ENCODE data around the gene MAP3K8.

The MAP3K8 gene

DNA sequence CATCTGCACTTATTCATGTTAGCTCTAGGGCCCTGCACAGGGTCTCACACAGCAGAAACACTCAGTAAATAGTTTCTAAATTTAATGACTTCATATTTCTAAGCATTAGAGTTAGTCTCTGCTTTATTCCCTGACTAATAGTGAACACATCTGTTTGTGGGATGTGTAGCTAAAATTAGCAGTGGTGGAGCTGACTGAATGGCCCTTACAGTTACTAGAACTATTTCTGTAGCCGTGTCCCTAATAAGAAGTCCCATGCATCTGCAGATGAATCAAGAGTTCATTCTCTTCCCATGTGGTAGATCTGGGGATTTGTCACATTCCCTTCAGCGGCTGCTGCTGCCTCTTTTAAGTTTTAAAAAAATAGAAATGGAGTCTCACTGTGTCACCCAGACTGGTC, 11.7 kb downstream of the MAP3K8 start:
- no peak for DNase-seq (ENCODE audit: low spot score)
- Mint-ChIP-seq H3K27ac (no peak overlapping the region), H3K36me3 (ENCODE audit: low read depth) (peaks cover 55% of the 10 kb centered on the region), H3K9me3 (no peaks in the 10 kb centered on the region), H3K4me1 (ENCODE audit: low read depth) (peaks cover 19% of the 10 kb centered on the region), H3K27me3 (ENCODE audit: low read depth) (no peaks in the 10 kb centered on the region), H3K4me3 (no peak overlapping the region)

DNA sequence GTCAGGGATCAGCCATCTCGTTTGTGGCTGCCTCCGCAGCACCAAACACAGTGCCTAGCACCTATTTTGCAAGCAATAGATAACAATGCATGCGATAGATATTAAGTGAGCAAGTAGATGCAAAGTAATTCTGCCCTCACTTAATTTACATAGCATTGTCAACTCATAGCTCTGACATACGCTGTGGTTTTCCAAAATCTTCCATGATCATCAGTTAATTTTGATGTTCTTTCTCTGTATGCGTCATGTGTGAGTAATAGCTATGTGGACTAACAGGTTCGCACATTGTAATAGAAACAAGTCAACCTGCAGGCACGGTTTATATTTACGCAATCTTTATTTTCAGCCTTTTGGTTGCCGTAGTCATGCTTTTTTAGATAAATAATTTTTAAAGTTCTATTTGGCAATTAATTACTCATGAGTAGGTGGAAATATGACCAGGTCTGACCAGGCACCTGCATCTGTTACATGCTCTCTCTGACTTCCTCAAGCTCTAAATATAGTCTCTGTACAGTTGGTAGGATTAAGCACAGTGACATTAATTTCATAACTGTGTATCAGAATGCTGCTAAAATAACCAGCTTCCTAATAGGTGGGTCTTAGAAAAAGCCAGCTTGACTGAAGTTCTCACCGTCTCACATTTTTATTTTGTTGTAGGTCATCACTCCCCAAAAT, 13.3 kb downstream of the MAP3K8 start:
- Mint-ChIP-seq H3K27me3 (ENCODE audit: low read depth) (no peaks in the 10 kb centered on the region), H3K9me3 (no peaks in the 10 kb centered on the region), H3K4me1 (ENCODE audit: low read depth) (peaks cover 12% of the 10 kb centered on the region), H3K27ac (no peak overlapping the region), H3K4me3 (no peak overlapping the region), H3K36me3 (ENCODE audit: low read depth) (peaks cover 47% of the 10 kb centered on the region)
- no peak for DNase-seq (ENCODE audit: low spot score)

DNA sequence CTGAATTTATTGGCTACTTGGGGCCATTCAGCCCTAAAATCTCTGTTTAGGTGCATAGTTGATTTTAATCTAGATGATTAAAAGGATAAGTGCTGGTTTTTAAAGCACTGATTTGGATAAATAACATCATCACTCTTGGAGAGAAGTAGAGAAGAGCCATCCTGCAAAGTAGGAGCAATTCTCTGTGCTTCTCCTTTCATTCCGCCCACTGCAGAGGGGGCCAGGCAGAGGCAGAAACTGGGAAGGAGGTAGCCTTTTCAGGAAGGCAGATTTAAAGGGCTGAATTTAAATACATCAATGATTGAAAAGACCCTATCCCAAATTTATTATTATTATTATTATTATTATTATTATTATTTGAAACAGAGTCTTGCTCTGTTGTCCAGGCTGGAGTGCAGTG, 14.1 kb downstream of the MAP3K8 start:
- Mint-ChIP-seq H3K27me3 (ENCODE audit: low read depth) (no peaks in the 10 kb centered on the region), H3K27ac (no peak overlapping the region), H3K4me1 (ENCODE audit: low read depth) (peaks cover 11% of the 10 kb centered on the region), H3K36me3 (ENCODE audit: low read depth) (peaks cover 40% of the 10 kb centered on the region), H3K4me3 (no peak overlapping the region), H3K9me3 (no peaks in the 10 kb centered on the region)
- no peak for DNase-seq (ENCODE audit: low spot score)

DNA sequence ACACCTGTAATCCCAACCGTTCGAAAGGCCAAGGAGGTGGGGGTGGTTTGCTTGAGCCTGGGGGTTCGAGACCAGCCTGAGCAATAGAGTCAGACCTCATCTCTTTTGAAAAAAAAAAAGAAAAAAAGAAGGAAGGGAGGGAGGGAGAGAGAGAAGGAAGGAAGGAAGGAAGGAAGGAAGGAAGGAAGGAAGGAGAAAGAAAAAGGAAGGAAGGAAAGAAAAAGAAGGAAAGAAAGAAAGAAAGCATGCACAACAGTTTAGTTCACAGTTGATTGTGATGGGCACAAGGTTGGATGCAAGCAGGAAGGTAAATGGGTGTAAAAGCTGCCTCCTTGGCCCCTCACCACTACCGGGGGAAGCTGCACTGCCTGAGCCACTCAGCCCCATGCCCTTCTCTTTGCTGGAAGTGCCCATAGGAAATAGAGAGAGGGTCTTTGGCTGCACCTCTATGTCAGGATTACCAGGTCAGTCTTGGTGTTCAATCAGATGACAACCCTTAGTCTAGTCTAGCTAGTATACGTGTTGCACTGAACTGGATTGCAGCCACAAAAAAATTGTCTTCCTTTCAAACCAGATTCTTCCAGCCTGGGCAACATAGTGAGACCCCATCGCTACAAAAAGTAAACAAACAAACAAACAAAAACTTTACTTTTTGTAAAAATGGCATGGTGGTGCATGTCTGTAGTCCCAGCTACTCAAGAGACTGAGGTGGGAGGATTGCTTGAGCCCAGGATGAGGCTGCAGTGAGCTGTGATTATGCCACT, 20.0 kb downstream of the MAP3K8 start:
- no peaks in the 10 kb centered on the region for H3K9me3 Mint-ChIP-seq
- peak overlapping the region; percentile 26 for H3K27ac Mint-ChIP-seq

DNA sequence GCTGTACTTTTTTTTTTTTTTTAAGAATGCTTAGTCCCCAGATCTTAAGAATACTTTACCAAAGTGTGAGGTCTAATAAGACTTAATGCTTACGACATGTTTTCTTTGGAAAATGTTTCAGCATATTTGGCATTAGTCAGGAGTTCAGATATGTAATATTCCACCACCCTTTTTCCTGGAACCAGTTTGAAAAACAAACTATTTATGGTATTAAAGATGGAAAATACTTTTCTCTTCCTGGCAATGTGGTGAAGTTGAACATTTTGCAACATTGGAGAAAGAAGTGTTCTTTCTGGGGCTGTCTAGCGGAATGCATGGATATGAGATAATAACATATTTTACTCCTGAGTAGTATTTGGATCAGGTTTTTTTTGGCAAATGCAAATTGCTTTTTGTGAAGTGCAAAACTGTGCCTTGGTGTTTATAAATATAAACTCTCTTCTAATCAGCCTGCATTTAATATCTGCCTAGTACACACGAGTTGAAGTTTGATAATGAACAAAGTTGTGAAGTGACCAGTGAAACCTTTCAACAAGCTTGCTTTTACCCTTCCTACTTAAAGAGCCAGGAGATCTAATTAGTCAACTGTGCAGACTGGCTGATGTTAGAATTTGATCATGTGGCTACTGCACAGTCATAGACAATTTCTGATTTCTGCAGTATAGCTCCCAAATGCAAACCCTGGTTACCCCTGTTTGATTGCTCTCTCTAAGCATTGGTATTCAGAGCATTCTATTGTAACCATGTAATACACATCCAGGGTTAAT, 20.9 kb downstream of the MAP3K8 start:
- H3K27me3 Mint-ChIP-seq (ENCODE audit: low read depth), result no peaks in the 10 kb centered on the region
- no peaks in the 10 kb centered on the region for H3K9me3 Mint-ChIP-seq
- no peak for DNase-seq (ENCODE audit: low spot score)
- H3K4me3 Mint-ChIP-seq, result peak overlapping the region; percentile 12
- peak overlapping the region; percentile 23 for H3K27ac Mint-ChIP-seq
- H3K36me3 Mint-ChIP-seq (ENCODE audit: low read depth), result peaks cover 26% of the 10 kb centered on the region
- H3K4me1 Mint-ChIP-seq (ENCODE audit: low read depth), result peaks cover 30% of the 10 kb centered on the region

More for the DNA sequence above, 20.0 kb downstream of the MAP3K8 start:
- no peak for DNase-seq (ENCODE audit: low spot score)
- Mint-ChIP-seq H3K4me1 (ENCODE audit: low read depth) (peaks cover 30% of the 10 kb centered on the region), H3K27me3 (ENCODE audit: low read depth) (no peaks in the 10 kb centered on the region), H3K36me3 (ENCODE audit: low read depth) (peaks cover 30% of the 10 kb centered on the region), H3K4me3 (no peak overlapping the region)

DNA sequence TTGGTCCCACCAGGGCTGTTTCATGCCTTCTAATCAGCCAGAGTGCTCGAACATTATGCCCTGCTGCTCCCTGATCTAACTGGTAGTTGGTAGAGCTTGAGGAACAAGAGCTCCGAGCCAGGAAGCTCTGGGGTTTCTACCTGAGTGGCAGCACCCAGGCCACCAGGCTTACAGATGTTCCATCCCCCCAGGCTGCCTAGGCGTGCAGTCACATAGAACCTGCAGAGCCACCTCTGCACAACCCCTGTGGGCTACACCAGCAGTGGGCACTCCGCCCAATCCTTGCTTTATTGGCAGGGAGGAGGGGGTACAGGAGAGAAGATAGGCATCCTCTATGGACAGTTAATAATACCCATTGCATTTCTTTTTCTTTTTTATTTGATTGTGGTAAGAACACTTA, 21.8 kb downstream of the MAP3K8 start:
- H3K27me3 Mint-ChIP-seq (ENCODE audit: low read depth), result no peaks in the 10 kb centered on the region
- H3K27ac Mint-ChIP-seq, result peak overlapping the region; percentile 71
- peak overlapping the region; percentile 56 for H3K4me3 Mint-ChIP-seq
- H3K36me3 Mint-ChIP-seq (ENCODE audit: low read depth), result peaks cover 27% of the 10 kb centered on the region
- DNase-seq (ENCODE audit: low spot score), result no peak
- peaks cover 29% of the 10 kb centered on the region for H3K4me1 Mint-ChIP-seq (ENCODE audit: low read depth)
- no peaks in the 10 kb centered on the region for H3K9me3 Mint-ChIP-seq

DNA sequence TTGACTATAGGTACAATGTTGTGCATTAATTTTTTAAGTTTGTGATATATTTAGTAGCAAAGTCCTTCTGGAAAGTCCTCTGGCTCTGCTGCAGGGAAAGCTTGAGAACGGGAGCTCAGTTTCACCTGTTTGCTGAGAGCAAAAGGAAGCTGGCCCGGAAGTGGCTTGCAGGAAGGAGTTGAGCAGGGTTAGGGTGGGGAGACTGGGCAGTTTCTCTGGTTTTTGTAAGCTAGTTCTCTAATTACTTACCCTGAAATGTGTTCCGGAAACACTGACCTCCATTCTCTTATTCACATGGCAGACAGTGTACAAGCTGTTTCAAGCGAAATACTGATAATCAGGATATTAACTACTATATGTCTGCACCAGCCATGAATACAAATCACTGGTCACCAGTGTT, 22.3 kb downstream of the MAP3K8 start:
- no peak for DNase-seq (ENCODE audit: low spot score)
- Mint-ChIP-seq H3K4me1 (ENCODE audit: low read depth) (peaks cover 29% of the 10 kb centered on the region), H3K36me3 (ENCODE audit: low read depth) (peaks cover 28% of the 10 kb centered on the region), H3K27me3 (ENCODE audit: low read depth) (no peaks in the 10 kb centered on the region), H3K4me3 (peak overlapping the region; percentile 56), H3K27ac (peak overlapping the region; percentile 71), H3K9me3 (no peaks in the 10 kb centered on the region)

DNA sequence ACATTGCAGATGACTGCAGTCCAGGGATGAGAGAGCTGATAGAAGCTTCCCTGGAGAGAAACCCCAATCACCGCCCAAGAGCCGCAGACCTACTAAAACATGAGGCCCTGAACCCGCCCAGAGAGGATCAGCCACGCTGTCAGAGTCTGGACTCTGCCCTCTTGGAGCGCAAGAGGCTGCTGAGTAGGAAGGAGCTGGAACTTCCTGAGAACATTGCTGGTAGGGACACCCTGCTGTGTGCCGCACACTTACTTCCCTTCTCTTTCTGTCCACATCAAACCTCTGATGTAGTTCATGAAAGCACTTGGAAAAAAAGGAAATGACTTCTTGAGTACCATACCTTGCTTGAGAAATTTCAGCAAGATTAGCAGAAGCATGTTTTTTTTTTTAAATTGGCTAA, 25.3 kb downstream of the MAP3K8 start:
- peaks cover 26% of the 10 kb centered on the region for H3K4me1 Mint-ChIP-seq (ENCODE audit: low read depth)
- no peaks in the 10 kb centered on the region for H3K27me3 Mint-ChIP-seq (ENCODE audit: low read depth)
- H3K4me3 Mint-ChIP-seq, result no peak overlapping the region
- no peaks in the 10 kb centered on the region for H3K9me3 Mint-ChIP-seq
- H3K27ac Mint-ChIP-seq, result no peak overlapping the region
- peaks cover 28% of the 10 kb centered on the region for H3K36me3 Mint-ChIP-seq (ENCODE audit: low read depth)
- no peak for DNase-seq (ENCODE audit: low spot score)

DNA sequence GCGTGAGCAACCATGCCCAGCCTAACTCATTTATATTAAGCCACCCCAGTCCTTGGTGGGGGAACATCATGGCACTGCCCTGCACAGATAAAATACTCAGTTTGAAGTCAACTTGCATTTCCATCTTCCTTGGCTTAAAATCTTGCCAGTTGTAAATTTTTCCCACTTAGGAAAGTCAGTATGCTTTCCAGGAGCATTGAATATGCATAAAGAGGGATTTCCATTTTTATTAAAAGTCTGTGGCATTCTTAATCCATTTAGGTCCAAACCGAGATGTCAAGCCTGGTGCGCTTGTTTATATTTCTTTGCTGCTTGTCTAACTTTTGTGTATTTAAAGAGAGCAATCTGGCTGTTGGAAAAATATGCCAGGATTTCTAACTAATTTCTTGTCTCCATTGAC, 26.1 kb downstream of the MAP3K8 start:
- Mint-ChIP-seq H3K4me3 (no peak overlapping the region), H3K27me3 (ENCODE audit: low read depth) (no peaks in the 10 kb centered on the region), H3K36me3 (ENCODE audit: low read depth) (peaks cover 26% of the 10 kb centered on the region), H3K9me3 (no peaks in the 10 kb centered on the region), H3K4me1 (ENCODE audit: low read depth) (peaks cover 19% of the 10 kb centered on the region), H3K27ac (no peak overlapping the region)
- DNase-seq (ENCODE audit: low spot score), result no peak

DNA sequence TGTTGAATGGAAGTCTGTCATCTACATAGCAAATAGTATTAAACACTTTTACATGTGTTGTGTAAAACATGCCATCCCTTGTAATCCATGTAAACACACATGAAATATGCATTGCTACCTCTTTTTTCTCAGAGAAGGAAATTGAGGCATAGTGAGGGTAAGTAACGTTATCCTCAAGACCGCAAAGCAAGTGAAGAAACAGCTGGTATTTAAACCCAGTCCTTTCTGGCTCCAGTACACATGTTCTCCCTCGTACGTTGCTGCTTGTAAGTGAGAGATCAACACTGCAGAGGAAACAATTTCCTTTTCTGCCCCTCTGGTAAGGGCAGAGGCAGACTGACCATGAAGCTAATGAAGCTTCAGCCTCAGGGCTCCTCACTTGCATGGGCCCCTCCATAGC, 28.5 kb downstream of the MAP3K8 start:
- Mint-ChIP-seq H3K4me3 (no peak overlapping the region), H3K36me3 (ENCODE audit: low read depth) (peaks cover 25% of the 10 kb centered on the region), H3K4me1 (ENCODE audit: low read depth) (peaks cover 6% of the 10 kb centered on the region), H3K27ac (no peak overlapping the region), H3K27me3 (ENCODE audit: low read depth) (peaks cover 13% of the 10 kb centered on the region), H3K9me3 (no peaks in the 10 kb centered on the region)
- no peak for DNase-seq (ENCODE audit: low spot score)

DNA sequence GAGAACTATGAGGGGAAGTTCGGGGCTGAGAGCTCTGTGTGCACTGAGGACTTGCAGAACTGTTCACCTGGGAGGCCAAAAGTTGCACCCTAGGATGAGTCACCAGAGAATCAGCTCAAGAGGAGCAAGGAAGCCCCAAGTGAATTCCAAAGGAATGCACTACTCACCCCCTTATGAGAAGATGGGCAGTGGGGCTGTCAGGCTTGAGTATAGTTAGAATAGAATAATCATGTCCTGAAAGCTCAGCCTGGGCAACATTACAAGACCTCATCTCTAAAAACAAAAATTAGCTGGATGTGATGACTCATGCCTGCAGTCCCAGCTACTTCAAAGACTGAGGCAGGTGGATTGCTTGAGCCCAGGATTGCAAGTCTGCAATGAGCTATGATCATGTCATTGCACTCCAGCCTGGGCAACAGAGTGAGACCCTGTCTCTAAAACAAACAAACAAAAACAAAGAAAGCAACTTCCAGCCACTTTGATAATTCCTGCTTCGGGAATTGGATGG, 30.0 kb downstream of the MAP3K8 start:
- Mint-ChIP-seq H3K9me3 (no peaks in the 10 kb centered on the region), H3K4me3 (no peak overlapping the region), H3K27me3 (ENCODE audit: low read depth) (peaks cover 15% of the 10 kb centered on the region), H3K36me3 (ENCODE audit: low read depth) (peaks cover 22% of the 10 kb centered on the region), H3K4me1 (ENCODE audit: low read depth) (peaks cover 12% of the 10 kb centered on the region), H3K27ac (peak overlapping the region; percentile 41)
- DNase-seq (ENCODE audit: low spot score), result no peak

DNA sequence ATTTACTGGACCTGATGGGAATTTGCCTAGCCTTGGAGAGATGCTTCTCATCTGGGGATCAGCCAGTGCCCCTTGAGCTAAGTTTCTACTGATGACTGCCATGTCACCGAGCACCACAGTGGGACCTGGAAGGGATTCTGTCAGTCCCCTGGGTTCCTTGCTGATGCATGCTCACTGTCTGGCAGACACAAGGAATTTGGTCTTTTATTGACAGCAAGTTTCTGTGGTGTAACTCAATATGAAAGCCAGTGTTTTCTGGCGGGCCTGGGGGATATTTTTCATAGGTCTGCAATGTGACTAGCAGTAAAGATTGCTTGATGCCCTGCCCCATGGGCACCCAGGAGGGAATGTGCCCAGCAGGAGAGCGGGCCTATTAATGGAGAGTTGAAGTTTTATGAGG, 30.7 kb downstream of the MAP3K8 start:
- Mint-ChIP-seq H3K4me3 (no peak overlapping the region), H3K4me1 (ENCODE audit: low read depth) (peaks cover 12% of the 10 kb centered on the region), H3K9me3 (no peaks in the 10 kb centered on the region), H3K27ac (no peak overlapping the region), H3K27me3 (ENCODE audit: low read depth) (peaks cover 15% of the 10 kb centered on the region), H3K36me3 (ENCODE audit: low read depth) (peaks cover 20% of the 10 kb centered on the region)
- DNase-seq (ENCODE audit: low spot score), result no peak

DNA sequence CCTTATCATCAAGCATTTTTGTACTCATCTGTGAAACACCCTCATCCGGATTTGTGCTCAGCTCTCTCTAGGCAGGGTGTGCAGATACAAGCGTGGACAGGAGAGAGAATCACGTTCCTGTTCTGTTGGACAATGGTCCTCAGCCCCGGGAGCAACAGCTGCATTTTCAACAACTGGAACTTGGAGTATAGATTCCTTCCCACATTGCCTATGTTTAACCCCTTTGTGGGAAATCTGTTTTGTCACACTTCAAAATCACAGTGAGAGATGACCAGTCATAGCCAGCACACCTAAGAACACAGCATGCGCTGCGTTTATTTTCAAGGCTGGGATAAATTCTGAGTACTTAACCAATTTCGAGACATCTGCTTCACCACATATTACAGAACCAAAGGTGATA, 32.5 kb downstream of the MAP3K8 start:
- peaks cover 12% of the 10 kb centered on the region for H3K4me1 Mint-ChIP-seq (ENCODE audit: low read depth)
- H3K27me3 Mint-ChIP-seq (ENCODE audit: low read depth), result peaks cover 15% of the 10 kb centered on the region
- DNase-seq (ENCODE audit: low spot score), result no peak
- H3K36me3 Mint-ChIP-seq (ENCODE audit: low read depth), result peaks cover 10% of the 10 kb centered on the region
- no peaks in the 10 kb centered on the region for H3K9me3 Mint-ChIP-seq
- no peak overlapping the region for H3K4me3 Mint-ChIP-seq
- no peak overlapping the region for H3K27ac Mint-ChIP-seq

All from T-helper 2 cell treated with Interferon-gamma antibody and Interleukin-4, amounts not matched to agents 5 μg/mL and 100 μg/mL, for 36 hours (primary cell).